HepG2 (cell line): ENCODE results near the gene TCERG1L. TPM values are rescaled to one million over a fixed set of nuclear protein-coding genes. Genes with fewer than 3 reads are reported as not detected.

Experiments
- ATAC-seq: fragments of 200-7000 bp; cut with Tn5 transposase; 3 replicates; pipeline ENCODE4 v1.9.1; 2020; ENCODE audit warnings: mild to moderate bottlenecking, moderate library complexity
- BruUV-seq: library from RNA; stranded (reverse); fragments of 400-500 nt; replicated peaks from 2 replicates; lab custom pipeline; 2021; lab: Mats Ljungman, UMichigan
- CTCF ChIA-PET: fragments of 300-600 bp; formaldehyde crosslinking; extraction: SDS; loops from one replicate; lab custom pipeline; 2021; ENCODE audit warnings: low total read pairs, inconsistent platforms, low intra/inter-chr PET ratio; lab: Yijun Ruan, JAX
- POLR2A ChIA-PET: fragments of 350-600 bp; sonication (Branson Sonifier 250); formaldehyde crosslinking; loops from one replicate; lab custom pipeline; 2020; ENCODE audit warnings: antibody characterized with exemption, inconsistent platforms; lab: Yijun Ruan, JAX
- DNase-seq: peaks from one replicate; pipeline ENCODE4 v3.0.0-alpha.2; 2015; ENCODE audit warnings: low spot score
- FAIRE-seq: peaks from 3 replicates; lab custom pipeline; 2011; peaks lifted over from hg19 to GRCh38; lab: Jason Lieb, UNC
- H2AFZ ChIP-seq: one replicate; pipeline ENCODE4 v1.6.1; 2011; ENCODE audit warnings: low read length, inconsistent platforms
- H3K27ac ChIP-seq: fragments of 300-600 bp; 3 replicates; pipeline ENCODE4 v1.8.0; 2011; ENCODE audit warnings: mixed run types, mild to moderate bottlenecking, mixed read lengths, low read length, inconsistent platforms; ENCODE audit not compliant: insufficient read depth; ENCODE audit errors: extremely low read length
- H3K27me3 ChIP-seq, 2 experiments: fragments of 200-600 bp in 1 of 2; 2 replicates in 1 of 2; 3 replicates in 1 of 2; pipeline versions ENCODE4 v1.6.0 to v1.8.0; 2011; ENCODE audit warnings: low read length in 2 of 2, mild to moderate bottlenecking in 2 of 2, moderate library complexity in 2 of 2, inconsistent platforms in 1 of 2; ENCODE audit not compliant: insufficient read depth in 2 of 2, control insufficient read depth in 1 of 2
- H3K36me3 ChIP-seq, 2 experiments: fragments of 200-600 bp in 1 of 2; replicated peaks in 1 of 2; 2 replicates in 1 of 2; 3 replicates in 1 of 2; pipeline versions ENCODE4 v1.5.1 to v1.8.0; 2011; ENCODE audit warnings: low read length in 2 of 2, inconsistent platforms in 1 of 2; ENCODE audit not compliant: insufficient read depth in 2 of 2, control insufficient read depth in 1 of 2
- H3K4me1 ChIP-seq: 2 replicates; pipeline ENCODE4 v1.5.1; 2012; ENCODE audit warnings: low read length, inconsistent platforms; ENCODE audit not compliant: insufficient read depth
- H3K4me2 ChIP-seq: 2 replicates; pipeline ENCODE4 v1.6.0; 2011; ENCODE audit warnings: low read depth, low read length, inconsistent platforms
- H3K4me3 ChIP-seq, 3 experiments: fragments of 200-600 bp in 1 of 3; sonication (generic), shearing (Covaris generic) in 1 of 3; replicated peaks in 1 of 3; 2 replicates each; pipeline ENCODE4 v1.5.1; 2011 to 2016; ENCODE audit warnings: low read length in 3 of 3, inconsistent platforms in 2 of 3, low read depth in 2 of 3, mild to moderate bottlenecking in 2 of 3, control low read depth in 1 of 3, mixed read lengths in 1 of 3; ENCODE audit not compliant: insufficient read depth in 1 of 3
- H3K79me2 ChIP-seq: one replicate; pipeline ENCODE4 v1.6.1; 2011; ENCODE audit warnings: low read length, inconsistent platforms; ENCODE audit not compliant: insufficient read depth
- H3K9ac ChIP-seq: 2 replicates; pipeline ENCODE4 v1.6.0; 2011; ENCODE audit warnings: mild to moderate bottlenecking, low read depth, low read length, inconsistent platforms; ENCODE audit not compliant: insufficient read depth
- H3K9me3 ChIP-seq: 2 replicates; pipeline ENCODE4 v1.5.1; 2012; ENCODE audit warnings: mild to moderate bottlenecking, low read length
- H4K20me1 ChIP-seq: 2 replicates; pipeline ENCODE4 v1.6.0; 2011; ENCODE audit warnings: inconsistent platforms, mild to moderate bottlenecking, low read length, moderate library complexity; ENCODE audit not compliant: insufficient read depth
- GTF3A ChIP-seq: sonication (generic); formaldehyde crosslinking; conservative IDR thresholded peaks from 2 replicates; pipeline ENCODE4 v1.4.0; 2020; ENCODE audit warnings: mild to moderate bottlenecking, missing genetic modification reagents
- IRX3 ChIP-seq: sonication (generic); formaldehyde crosslinking; IDR thresholded peaks from 2 replicates; pipeline ENCODE4 v1.8.1; 2023; ENCODE audit warnings: mild to moderate bottlenecking, low read depth, missing genetic modification reagents, borderline replicate concordance
- JUNB ChIP-seq: sonication (generic); formaldehyde crosslinking; IDR thresholded peaks from 2 replicates; pipeline ENCODE4 v1.8.0; 2022; ENCODE audit warnings: missing genetic modification reagents, mild to moderate bottlenecking, borderline replicate concordance
- MYC ChIP-seq: sonication (generic); formaldehyde crosslinking; IDR thresholded peaks from 2 replicates; pipeline ENCODE4 v1.9.0; 2021; ENCODE audit warnings: missing genetic modification reagents, borderline replicate concordance
- RBAK ChIP-seq: sonication (generic); formaldehyde crosslinking; IDR thresholded peaks from 2 replicates; pipeline ENCODE4 v1.5.1; 2020; ENCODE audit warnings: mild to moderate bottlenecking, missing genetic modification reagents
- ZNF12 ChIP-seq: sonication (generic); formaldehyde crosslinking; IDR thresholded peaks from 2 replicates; pipeline ENCODE4 v1.5.0; 2020; ENCODE audit warnings: missing genetic modification reagents
- ZNF335 ChIP-seq: sonication (generic); formaldehyde crosslinking; IDR thresholded peaks from 2 replicates; pipeline ENCODE4 v1.4.0; 2020; ENCODE audit warnings: missing genetic modification reagents
- ZNF337 ChIP-seq: sonication (generic); formaldehyde crosslinking; IDR thresholded peaks from 2 replicates; pipeline ENCODE4 v1.5.1; 2020; ENCODE audit warnings: missing genetic modification reagents, low read depth, mild to moderate bottlenecking, borderline replicate concordance
- ZNF468 ChIP-seq: sonication (generic); formaldehyde crosslinking; IDR thresholded peaks from 2 replicates; pipeline ENCODE4 v1.8.0; 2022; ENCODE audit warnings: mild to moderate bottlenecking, moderate library complexity, missing genetic modification reagents
- ZNF569 ChIP-seq: sonication (generic); formaldehyde crosslinking; IDR thresholded peaks from 2 replicates; pipeline ENCODE4 v1.5.0; 2020; ENCODE audit warnings: mild to moderate bottlenecking, missing genetic modification reagents, moderate library complexity, borderline replicate concordance
- ZSCAN29 ChIP-seq: sonication (generic); formaldehyde crosslinking; conservative IDR thresholded peaks from 2 replicates; pipeline ENCODE4 v1.4.0; 2020; ENCODE audit warnings: mild to moderate bottlenecking, missing genetic modification reagents
- ZSCAN30 ChIP-seq: sonication (generic); formaldehyde crosslinking; IDR thresholded peaks from 2 replicates; pipeline ENCODE4 v1.5.0; 2020; ENCODE audit warnings: mild to moderate bottlenecking, missing genetic modification reagents
- WGBS: methylation state at CpG from one replicate; pipeline ENCODE4 v1.1.6; 2017; ENCODE audit warnings: low lambda C conversion rate; 5-methylcytosine and 5-hydroxymethylcytosine counted together
- in situ Hi-C: cut with HindIII; loops from 2 replicates; pipeline ENCODE4 v1.10.0; 2017; ENCODE audit warnings: low pct_unique_long_range_greater_than_20kb; ENCODE audit not compliant: extremely low pct_ligation_motif_present
- intact Hi-C: fragments of 100-400 bp; cut with micrococcal nuclease; formaldehyde crosslinking; loops from one replicate; pipeline ENCODE4 v1.10.0; 2022; ENCODE audit not compliant: unreplicated experiment
- polyA plus RNA-seq, 8 experiments: library from polyadenylated mRNA; depleted of rRNA in 3 of 8; stranded (reverse) in 7 of 8; unstranded in 1 of 8; fragments of >200 nt; fragmentation: Illumina TruSeq in 4 of 8; extraction: Trizol in 4 of 8; gene quantifications; 2 replicates each; pipeline versions ENCODE4 v1.2.1 to v1.2.3, GENCODE V29; 2011 to 2016; ENCODE audit warnings: low read depth in 4 of 8, missing spikeins in 1 of 8, mixed read lengths in 1 of 8; ENCODE audit not compliant: insufficient read depth in 1 of 8
- total RNA-seq, 5 experiments: library from RNA; depleted of rRNA; stranded (reverse); fragments of >200 nt; fragmentation: Illumina TruSeq; extraction: Trizol; gene quantifications; 2 replicates each; pipeline ENCODE4 v1.2.3, GENCODE V29; 2016; ENCODE audit warnings: low read depth in 1 of 5
- TF ChIP-seq, protein P1 (sequence below): sonication (generic); formaldehyde crosslinking; IDR thresholded peaks from 2 replicates; pipeline ENCODE4 v1.5.0; 2020; ENCODE audit warnings: missing genetic modification reagents
- TF ChIP-seq, protein P2 (sequence below): conservative IDR thresholded peaks from 2 replicates; pipeline ENCODE4 v1.6.1; 2018; ENCODE audit warnings: missing genetic modification reagents
- TF ChIP-seq, protein P3 (sequence below): sonication (generic); formaldehyde crosslinking; conservative IDR thresholded peaks from 2 replicates; pipeline ENCODE4 v1.8.0; 2022; ENCODE audit warnings: missing genetic modification reagents

Gene TCERG1L
- total and polyA plus RNA-seq, 2 of the 13 experiments (the other 11 are each of a cell fraction or from before 2014, with no cell fraction given) = not detected

DNA sequence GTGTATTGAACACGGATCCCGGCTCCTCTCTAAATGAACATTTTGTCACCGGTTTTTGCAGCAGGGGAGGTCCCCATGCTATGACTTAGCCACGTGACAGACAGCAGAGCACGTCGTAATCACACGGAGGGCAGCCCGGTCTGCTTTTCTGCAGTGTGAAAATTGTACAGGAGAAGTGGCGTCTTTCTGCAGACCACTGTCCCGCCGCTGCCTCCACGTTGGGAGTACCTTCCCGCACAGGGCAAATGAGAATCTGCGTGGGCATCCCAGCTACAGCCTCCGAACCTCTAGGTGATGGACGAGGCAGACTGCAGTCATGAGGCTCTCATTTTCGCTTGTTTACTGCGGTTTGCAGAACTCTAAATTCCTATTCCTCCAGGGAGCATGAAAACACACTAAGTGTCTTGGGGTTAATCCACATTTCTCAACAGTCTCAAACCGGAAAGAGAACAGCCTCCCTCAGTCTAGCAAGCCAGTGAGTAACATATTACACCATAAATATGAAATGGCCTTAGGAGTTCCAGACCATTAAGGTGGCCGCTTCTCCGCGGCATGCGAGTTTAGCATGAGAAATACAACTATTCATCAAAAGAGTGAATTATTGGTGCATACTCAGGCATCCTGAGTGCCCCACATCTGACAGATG, 89.8 kb downstream of the TCERG1L start:
- Histone ChIP-seq H3K79me2 (no peaks in the 10 kb centered on the region), H3K4me3 (no peak overlapping the region), H3K36me3 (no peaks in the 10 kb centered on the region), H2AFZ (no peak overlapping the region), H3K4me1 (no peaks in the 10 kb centered on the region), H3K27ac (no peak overlapping the region), H3K9ac (no peak overlapping the region), H3K9me3 (no peaks in the 10 kb centered on the region), H3K4me2 (no peak overlapping the region), H3K27me3 (peaks cover 9 to 56% of the 10 kb centered on the region in 2 experiments; a peak in 4 of 5 replicates), H4K20me1 (no peaks in the 10 kb centered on the region)
- TF ChIP-seq RBAK (CRISPR knock-in tag) (no peak), ZSCAN30 (CRISPR knock-in tag) (no peak), ZNF569 (CRISPR knock-in tag) (no peak), ZNF468 (CRISPR knock-in tag) (no peak), MYC (no peak), JUNB (CRISPR knock-in tag) (no peak), GTF3A (CRISPR knock-in tag) (no peak), ZNF335 (no peak), ZSCAN29 (CRISPR knock-in tag) (no peak), ZNF337 (CRISPR knock-in tag) (no peak), IRX3 (CRISPR knock-in tag) (no peak), ZNF12 (CRISPR knock-in tag) (no peak)
- TF ChIP-seq, protein P1, sequence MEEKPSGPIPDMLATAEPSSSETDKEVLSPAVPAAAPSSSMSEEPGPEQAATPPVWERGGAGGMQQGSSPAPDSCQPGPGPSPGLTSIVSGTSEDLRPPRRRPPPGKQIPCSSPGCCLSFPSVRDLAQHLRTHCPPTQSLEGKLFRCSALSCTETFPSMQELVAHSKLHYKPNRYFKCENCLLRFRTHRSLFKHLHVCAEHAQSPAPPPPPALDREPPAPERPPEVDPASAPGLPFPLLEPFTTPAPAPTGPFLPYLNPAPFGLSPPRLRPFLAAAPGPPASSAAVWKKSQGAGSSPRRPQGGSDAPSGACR (CRISPR knock-in tag) = no peak
- TF ChIP-seq, protein P2, sequence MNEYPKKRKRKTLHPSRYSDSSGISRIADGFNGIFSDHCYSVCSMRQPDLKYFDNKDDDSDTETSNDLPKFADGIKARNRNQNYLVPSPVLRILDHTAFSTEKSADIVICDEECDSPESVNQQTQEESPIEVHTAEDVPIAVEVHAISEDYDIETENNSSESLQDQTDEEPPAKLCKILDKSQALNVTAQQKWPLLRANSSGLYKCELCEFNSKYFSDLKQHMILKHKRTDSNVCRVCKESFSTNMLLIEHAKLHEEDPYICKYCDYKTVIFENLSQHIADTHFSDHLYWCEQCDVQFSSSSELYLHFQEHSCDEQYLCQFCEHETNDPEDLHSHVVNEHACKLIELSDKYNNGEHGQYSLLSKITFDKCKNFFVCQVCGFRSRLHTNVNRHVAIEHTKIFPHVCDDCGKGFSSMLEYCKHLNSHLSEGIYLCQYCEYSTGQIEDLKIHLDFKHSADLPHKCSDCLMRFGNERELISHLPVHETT (CRISPR knock-in tag) = no peak
- TF ChIP-seq, protein P3, sequence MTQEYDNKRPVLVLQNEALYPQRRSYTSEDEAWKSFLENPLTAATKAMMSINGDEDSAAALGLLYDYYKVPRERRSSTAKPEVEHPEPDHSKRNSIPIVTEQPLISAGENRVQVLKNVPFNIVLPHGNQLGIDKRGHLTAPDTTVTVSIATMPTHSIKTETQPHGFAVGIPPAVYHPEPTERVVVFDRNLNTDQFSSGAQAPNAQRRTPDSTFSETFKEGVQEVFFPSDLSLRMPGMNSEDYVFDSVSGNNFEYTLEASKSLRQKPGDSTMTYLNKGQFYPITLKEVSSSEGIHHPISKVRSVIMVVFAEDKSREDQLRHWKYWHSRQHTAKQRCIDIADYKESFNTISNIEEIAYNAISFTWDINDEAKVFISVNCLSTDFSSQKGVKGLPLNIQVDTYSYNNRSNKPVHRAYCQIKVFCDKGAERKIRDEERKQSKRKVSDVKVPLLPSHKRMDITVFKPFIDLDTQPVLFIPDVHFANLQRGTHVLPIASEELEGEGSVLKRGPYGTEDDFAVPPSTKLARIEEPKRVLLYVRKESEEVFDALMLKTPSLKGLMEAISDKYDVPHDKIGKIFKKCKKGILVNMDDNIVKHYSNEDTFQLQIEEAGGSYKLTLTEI (CRISPR knock-in tag) = no peak
- 45% methylated on average over 9 of the region's 23 CpGs for WGBS
- ATAC-seq (no peak), DNase-seq (no peak), FAIRE-seq (no peak)
- BruUV-seq = no TSS peak
- intact Hi-C loops (no loop called here), in situ Hi-C loops (no loop called here)
- ChIA-PET CTCF (no interaction called here), POLR2A (no interaction called here)
